AG09309 (cell line): ENCODE results near the gene PRSS50.

Experiments
- DNase-seq: peaks from one replicate; pipeline ENCODE4 v3.0.0-alpha.2; 2010; ENCODE audit warnings: low read depth
- H3K4me3 ChIP-seq: 2 replicates; pipeline ENCODE4 v1.5.1; 2011; ENCODE audit warnings: mild to moderate bottlenecking, low read depth, low read length, moderate library complexity; ENCODE audit not compliant: control insufficient read depth
- TF ChIP-seq, protein P1 (sequence below): IDR thresholded peaks from 2 replicates; pipeline ENCODE4 v1.5.1; 2011; ENCODE audit warnings: mild to moderate bottlenecking, low read depth, low read length, inconsistent platforms; ENCODE audit not compliant: insufficient read depth, control insufficient read depth; ENCODE audit errors: missing control alignments

PRSS50 gene

DNA sequence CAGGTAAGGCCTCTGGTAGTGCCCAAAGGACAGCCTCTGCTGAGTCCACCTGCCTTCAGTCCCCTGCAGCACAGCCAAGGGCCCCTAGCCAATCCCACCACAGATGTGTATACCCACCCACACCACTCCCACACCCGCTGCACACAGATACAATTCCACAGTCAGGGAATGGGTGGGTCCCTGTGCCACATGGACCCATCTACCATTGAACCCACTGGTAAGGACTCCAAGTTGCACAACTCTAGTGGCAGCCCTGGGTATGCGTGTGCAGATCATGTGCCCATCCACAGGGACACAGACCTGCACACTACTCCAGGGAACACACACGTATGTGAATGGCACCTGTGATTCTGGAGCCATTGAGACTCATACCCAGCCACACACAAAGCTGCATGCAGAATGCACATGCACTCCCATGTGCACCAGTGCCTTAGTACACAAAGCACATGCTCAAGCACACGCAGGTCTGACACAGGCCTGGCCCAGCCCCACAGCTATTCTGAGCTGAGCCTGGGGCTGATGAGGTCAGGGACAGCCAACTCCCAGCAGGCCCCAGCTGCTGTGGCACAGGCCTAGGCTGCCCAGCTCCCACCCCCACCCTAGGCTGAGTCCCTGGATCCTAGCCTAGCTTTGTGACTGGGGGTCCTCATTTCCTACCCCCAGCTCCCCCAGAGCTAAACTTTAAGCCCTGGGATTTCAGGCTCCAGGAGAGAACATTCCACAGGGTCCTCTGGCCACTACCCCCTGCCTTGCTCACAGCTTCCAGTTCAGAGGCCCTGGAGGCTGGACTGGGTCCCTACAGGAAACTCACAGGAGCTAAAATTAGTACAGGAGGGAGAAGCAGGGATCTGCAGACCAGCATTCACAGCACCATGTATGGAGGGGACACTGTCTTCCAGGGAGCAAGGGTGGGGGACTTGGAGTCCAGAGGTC is 21.4 kb downstream of the PRSS50 start:
- TF ChIP-seq, protein P1, sequence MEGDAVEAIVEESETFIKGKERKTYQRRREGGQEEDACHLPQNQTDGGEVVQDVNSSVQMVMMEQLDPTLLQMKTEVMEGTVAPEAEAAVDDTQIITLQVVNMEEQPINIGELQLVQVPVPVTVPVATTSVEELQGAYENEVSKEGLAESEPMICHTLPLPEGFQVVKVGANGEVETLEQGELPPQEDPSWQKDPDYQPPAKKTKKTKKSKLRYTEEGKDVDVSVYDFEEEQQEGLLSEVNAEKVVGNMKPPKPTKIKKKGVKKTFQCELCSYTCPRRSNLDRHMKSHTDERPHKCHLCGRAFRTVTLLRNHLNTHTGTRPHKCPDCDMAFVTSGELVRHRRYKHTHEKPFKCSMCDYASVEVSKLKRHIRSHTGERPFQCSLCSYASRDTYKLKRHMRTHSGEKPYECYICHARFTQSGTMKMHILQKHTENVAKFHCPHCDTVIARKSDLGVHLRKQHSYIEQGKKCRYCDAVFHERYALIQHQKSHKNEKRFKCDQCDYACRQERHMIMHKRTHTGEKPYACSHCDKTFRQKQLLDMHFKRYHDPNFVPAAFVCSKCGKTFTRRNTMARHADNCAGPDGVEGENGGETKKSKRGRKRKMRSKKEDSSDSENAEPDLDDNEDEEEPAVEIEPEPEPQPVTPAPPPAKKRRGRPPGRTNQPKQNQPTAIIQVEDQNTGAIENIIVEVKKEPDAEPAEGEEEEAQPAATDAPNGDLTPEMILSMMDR, result no peak

DNA sequence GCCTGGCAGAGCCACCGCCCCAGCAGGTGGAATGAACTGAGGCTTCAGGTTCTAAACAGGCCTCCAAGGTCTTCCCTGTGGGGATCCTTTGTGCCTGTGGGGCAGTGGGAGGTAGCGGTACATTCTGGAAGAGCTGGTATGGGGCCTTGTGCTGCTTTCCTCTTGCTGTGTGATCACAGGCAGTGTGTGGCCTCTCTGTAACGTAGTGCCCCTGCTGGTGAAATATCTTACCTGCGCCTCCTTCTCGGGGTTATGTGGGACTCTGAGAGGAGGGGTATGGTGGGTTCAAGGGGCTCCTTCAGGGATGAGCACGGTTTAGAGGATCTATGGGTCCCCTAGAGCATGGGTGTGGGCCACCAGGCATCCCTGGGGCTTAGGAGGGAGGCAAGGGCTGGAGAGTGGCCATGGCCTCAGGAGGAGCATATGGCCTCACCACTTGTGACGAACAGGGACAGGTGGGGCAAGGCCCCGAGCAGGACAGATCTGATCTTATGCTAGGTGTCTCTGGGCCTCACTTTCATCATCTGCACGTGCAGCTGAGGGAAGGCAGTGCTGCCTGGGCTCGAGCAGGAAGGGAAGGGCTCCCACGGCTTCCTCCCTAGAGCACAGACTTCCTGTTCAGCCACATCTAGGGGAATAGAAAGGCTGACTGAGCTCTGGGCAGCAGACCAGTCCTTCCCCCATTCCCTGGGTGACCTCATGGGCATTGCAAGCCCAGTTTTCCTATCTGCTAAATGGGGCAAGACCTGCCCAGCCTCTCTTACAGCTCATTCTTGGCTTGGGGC is 22.3 kb downstream of the PRSS50 start:
- no peak overlapping the region for H3K4me3 ChIP-seq
- TF ChIP-seq, protein P1, result peak; percentile 36
- no peak for DNase-seq

More for the DNA sequence above, 21.4 kb downstream of the PRSS50 start:
- H3K4me3 ChIP-seq, result no peak overlapping the region
- peak; percentile 4 for DNase-seq

DNA sequence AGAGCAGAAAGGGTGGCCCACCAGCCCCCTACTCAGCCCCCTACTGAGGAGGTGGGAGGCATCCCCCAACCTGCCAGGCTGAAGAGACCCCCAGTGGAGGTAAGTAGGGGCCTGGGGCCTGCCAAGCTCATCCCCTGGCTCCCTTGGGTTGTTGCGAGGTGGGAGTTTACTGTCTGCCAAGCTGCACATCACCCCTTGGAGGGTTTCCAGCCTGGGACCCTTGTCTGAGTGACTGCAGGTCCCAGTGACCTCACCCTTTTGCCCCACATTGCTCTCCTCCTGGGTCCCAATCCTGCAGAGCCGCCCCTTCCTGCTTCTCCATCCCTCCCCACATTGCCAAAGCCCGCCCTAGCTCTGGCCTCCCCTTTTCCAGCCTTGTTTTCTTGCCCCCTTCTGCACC is 23.1 kb downstream of the PRSS50 start:
- TF ChIP-seq, protein P1, result no peak
- DNase-seq, result no peak
- no peak overlapping the region for H3K4me3 ChIP-seq

DNA sequence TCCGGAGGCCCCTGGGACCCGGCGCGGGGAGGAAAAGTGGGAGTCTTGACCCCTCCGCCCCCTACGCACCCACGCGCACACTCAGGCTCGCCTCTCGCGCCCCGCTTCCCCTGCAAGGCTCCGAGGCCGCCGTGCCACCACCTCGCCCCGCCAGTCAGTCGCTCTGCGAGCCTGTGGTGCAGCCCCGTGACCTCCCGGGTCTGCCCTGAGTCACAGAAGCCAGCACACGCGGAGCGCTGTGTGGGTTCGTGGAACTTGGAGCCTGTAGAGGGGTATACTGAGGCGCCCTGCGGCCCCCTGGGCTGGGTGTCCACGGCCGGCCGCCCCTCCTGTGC is 23.8 kb downstream of the PRSS50 start:
- no peak for DNase-seq
- peak overlapping the region; percentile 60 for H3K4me3 ChIP-seq
- TF ChIP-seq, protein P1, result no peak

DNA sequence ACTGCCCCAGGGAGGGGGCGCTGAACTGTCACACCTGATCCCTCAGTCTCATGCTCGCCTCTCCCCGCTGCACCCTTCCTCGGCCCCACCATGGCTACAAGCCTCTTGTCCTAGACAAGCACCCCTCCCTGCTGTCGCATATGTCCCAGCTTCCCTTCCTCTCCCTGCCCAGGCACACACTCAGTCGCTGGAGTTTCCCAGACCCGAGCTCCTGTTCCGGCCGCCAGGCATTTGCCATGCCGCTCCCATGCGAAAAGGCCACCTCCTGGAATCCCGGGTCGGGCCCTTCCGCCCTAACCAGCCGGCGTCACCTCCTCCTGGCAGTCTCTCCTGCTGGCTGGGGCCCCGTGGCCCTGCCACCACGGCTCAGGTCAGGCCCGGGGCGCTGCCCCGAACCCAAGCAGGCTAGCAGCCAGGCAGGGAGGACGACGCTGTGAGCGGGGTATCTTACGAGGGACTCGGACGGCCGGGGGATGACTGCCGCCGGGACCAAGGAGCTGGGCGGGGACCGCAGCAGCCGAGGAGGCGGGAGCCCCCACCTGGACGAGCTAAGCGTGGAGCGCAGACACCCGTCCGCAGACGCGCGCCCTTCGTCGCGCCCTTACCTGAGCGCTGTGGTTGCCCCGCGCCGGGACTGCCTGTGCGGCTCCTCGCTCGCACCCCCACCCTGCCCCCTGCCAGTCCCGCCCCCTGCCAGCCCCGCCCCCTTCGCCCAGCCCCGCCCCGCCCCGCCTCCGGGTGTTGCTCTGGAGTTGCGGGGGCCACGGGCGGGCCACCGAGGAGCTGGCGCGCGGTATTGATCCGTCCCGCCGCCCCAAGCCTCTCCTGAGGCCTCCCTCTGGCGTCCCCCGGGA is 24.4 kb downstream of the PRSS50 start, which contains the start of gene ALS2CL:
ALS2CL (minus strand) TSS at position 642 of the 854 bp plus-strand sequence. CDS start 4,239 bp downstream, outside the sequence.
- DNase-seq, result no peak
- TF ChIP-seq, protein P1, result no peak
- H3K4me3 ChIP-seq, result peak within 1 kb of the TSS; percentile 60

DNA sequence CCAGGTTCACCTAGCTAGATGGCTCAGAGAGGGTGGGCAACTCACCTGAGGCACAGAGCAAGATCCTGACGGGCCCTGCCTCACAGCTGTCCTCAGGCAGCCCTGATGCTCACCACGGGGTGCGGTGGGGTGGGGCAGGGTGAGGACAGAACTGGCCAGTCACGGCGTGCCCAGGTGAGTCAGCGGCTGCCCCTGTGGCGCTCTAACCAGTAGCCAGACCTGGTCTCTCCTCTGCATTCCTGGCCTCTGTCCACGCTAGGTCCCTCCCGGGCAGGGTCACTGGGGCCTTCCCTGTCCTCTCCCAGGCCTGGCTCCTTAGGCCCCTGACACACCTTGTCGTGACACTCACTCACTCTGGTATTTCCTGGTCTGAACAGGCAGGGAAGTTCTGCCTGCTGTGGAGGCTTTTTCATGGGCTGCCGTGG is 25.1 kb downstream of the PRSS50 start:
- DNase-seq, result no peak
- TF ChIP-seq, protein P1, result no peak
- peak overlapping the region; percentile 60 for H3K4me3 ChIP-seq
